HFFc6 (cell line): ENCODE data around the gene LIF. TPM values are rescaled to one million over a fixed set of nuclear protein-coding genes. Genes with fewer than 3 reads are reported as not detected.

Experiments
- DNase-seq: peaks from one replicate; pipeline ENCODE4 v3.0.0-alpha.2; 2018
- H3K27ac Mint-ChIP-seq: 2 replicates; pipeline ENCODE4 v1.8.0; 2020; ENCODE audit warnings: mild to moderate bottlenecking, mixed read lengths
- H3K27me3 Mint-ChIP-seq: 2 replicates; pipeline ENCODE4 v1.8.0; 2021; ENCODE audit warnings: mild to moderate bottlenecking, moderate library complexity, mixed read lengths; ENCODE audit not compliant: insufficient read depth
- H3K36me3 Mint-ChIP-seq: 2 replicates; pipeline ENCODE4 v1.8.0; 2021; ENCODE audit warnings: low read depth, mixed read lengths
- H3K4me1 Mint-ChIP-seq: 2 replicates; pipeline ENCODE4 v1.8.0; 2020; ENCODE audit warnings: low read depth, mixed read lengths
- H3K4me3 Mint-ChIP-seq: 2 replicates; pipeline ENCODE4 v1.8.0; 2020; ENCODE audit warnings: mild to moderate bottlenecking, moderate library complexity, mixed read lengths
- H3K9me3 Mint-ChIP-seq: 2 replicates; pipeline ENCODE4 v1.8.0; 2020; ENCODE audit warnings: mild to moderate bottlenecking, mixed read lengths
- CTCF ChIP-seq: fragments of 200-600 bp; sonication (generic); IDR thresholded peaks from 2 replicates; pipeline ENCODE4 v1.5.0; 2021; ENCODE audit warnings: antibody characterized with exemption, mild to moderate bottlenecking
- total RNA-seq, 6 experiments: library from RNA; stranded (reverse); fragmentation: NEBNext Ultra II Directional; extraction: Animal tissue kit (Norgen Biotek cat#: 25700); gene quantifications; 2 replicates in 1 of 6; 3 replicates in 5 of 6; pipeline ENCODE4 v1.2.3, GENCODE V29; 2021

The LIF gene
- total RNA-seq, 6 experiments from 2014 or later, result 0.40 to 2.2 (median 1.1) TPM

GRCh38 chr22:30286331-30286730 lies 39.8 kb upstream of the LIF start:
- Mint-ChIP-seq H3K4me3 (no peak overlapping the region), H3K27me3 (peaks cover 3% of the 10 kb centered on the region)

GRCh38 chr22:30285846-30286200 lies 39.3 kb upstream of the LIF start:
- no peak overlapping the region for H3K27ac Mint-ChIP-seq
- no peaks in the 10 kb centered on the region for H3K36me3 Mint-ChIP-seq
- H3K9me3 Mint-ChIP-seq, result no peaks in the 10 kb centered on the region
- no peak for TF ChIP-seq CTCF
- no peak overlapping the region for H3K4me3 Mint-ChIP-seq
- peaks cover 19% of the 10 kb centered on the region for H3K4me1 Mint-ChIP-seq
- DNase-seq, result no peak
- H3K27me3 Mint-ChIP-seq, result peaks cover 3% of the 10 kb centered on the region

More at GRCh38 chr22:30286331-30286730, 39.8 kb upstream of the LIF start:
- peaks cover 24% of the 10 kb centered on the region for H3K4me1 Mint-ChIP-seq
- H3K36me3 Mint-ChIP-seq, result no peaks in the 10 kb centered on the region
- no peaks in the 10 kb centered on the region for H3K9me3 Mint-ChIP-seq
- no peak for DNase-seq
- H3K27ac Mint-ChIP-seq, result no peak overlapping the region
- no peak for TF ChIP-seq CTCF

- no peak for TF ChIP-seq CTCF
- Mint-ChIP-seq H3K27me3 (peaks cover 3% of the 10 kb centered on the region), H3K4me1 (peaks cover 14% of the 10 kb centered on the region), H3K9me3 (no peaks in the 10 kb centered on the region), H3K36me3 (no peaks in the 10 kb centered on the region), H3K4me3 (no peak overlapping the region), H3K27ac (no peak overlapping the region)
- no peak for DNase-seq
These were observed 38.8 kb upstream of the LIF start for GRCh38 chr22:30285176-30285845.

GRCh38 chr22:30284666-30285065 lies 38.1 kb upstream of the LIF start:
- Mint-ChIP-seq H3K27ac (no peak overlapping the region), H3K9me3 (no peaks in the 10 kb centered on the region), H3K4me3 (no peak overlapping the region), H3K4me1 (peaks cover 10% of the 10 kb centered on the region), H3K27me3 (peaks cover 3% of the 10 kb centered on the region), H3K36me3 (no peaks in the 10 kb centered on the region)
- no peak for DNase-seq
- no peak for TF ChIP-seq CTCF

GRCh38 chr22:30284172-30284571 lies 37.6 kb upstream of the LIF start:
- Mint-ChIP-seq H3K4me1 (peaks cover 13% of the 10 kb centered on the region), H3K36me3 (no peaks in the 10 kb centered on the region), H3K9me3 (no peaks in the 10 kb centered on the region), H3K27ac (no peak overlapping the region), H3K4me3 (no peak overlapping the region), H3K27me3 (peaks cover 3% of the 10 kb centered on the region)
- DNase-seq, result no peak
- TF ChIP-seq CTCF, result no peak
